Liver (tissue), 9 donors: Measurements from ENCODE around the gene GANC. TPM values are rescaled to one million over a fixed set of nuclear protein-coding genes. Genes with fewer than 3 reads are reported as not detected.

Source experiments
- DNase-seq: peaks from one replicate; pipeline ENCODE4 v3.0.0-alpha.2; 2017; ENCODE audit warnings: low spot score
- H3K27ac ChIP-seq, 2 donors: one replicate each; pipeline ENCODE4 v1.7.0; 2013; ENCODE audit warnings: inconsistent platforms in 2 of 2, low read length in 2 of 2, control low read depth in 1 of 2, low read depth in 1 of 2, mild to moderate bottlenecking in 1 of 2
- H3K27me3 ChIP-seq, 4 donors: one replicate each; pipeline versions ENCODE4 v1.6.1 to v1.7.0; 2013; ENCODE audit warnings: low read length in 3 of 4, inconsistent platforms in 1 of 4, mild to moderate bottlenecking in 1 of 4, moderate library complexity in 1 of 4; ENCODE audit not compliant: control insufficient read depth in 4 of 4, insufficient read depth in 4 of 4
- H3K36me3 ChIP-seq, 4 donors: one replicate each; pipeline versions ENCODE4 v1.6.1 to v1.7.0; 2013; ENCODE audit warnings: low read length in 3 of 4, mild to moderate bottlenecking in 3 of 4, low read depth in 1 of 4, moderate library complexity in 1 of 4; ENCODE audit not compliant: control insufficient read depth in 4 of 4, insufficient read depth in 3 of 4
- H3K4me1 ChIP-seq, 4 donors: one replicate each; pipeline versions ENCODE4 v1.6.1 to v1.7.0; 2013; ENCODE audit warnings: low read length in 3 of 4, mild to moderate bottlenecking in 3 of 4, moderate library complexity in 1 of 4; ENCODE audit not compliant: control insufficient read depth in 4 of 4, insufficient read depth in 4 of 4
- H3K4me3 ChIP-seq, 3 donors: one replicate each; pipeline versions ENCODE4 v1.6.1 to v1.7.0; 2013; ENCODE audit warnings: low read length in 3 of 3, control low read depth in 1 of 3, low read depth in 1 of 3, mild to moderate bottlenecking in 1 of 3
- H3K9ac ChIP-seq, 2 donors: one replicate each; pipeline ENCODE4 v1.7.0; 2013; ENCODE audit warnings: low read length in 2 of 2, mild to moderate bottlenecking in 2 of 2, moderate library complexity in 2 of 2, control low read depth in 1 of 2, low read depth in 1 of 2
- H3K9me3 ChIP-seq, 4 donors: one replicate each; pipeline versions ENCODE4 v1.6.1 to v1.7.0; 2013; ENCODE audit warnings: low read length in 3 of 4; ENCODE audit not compliant: control insufficient read depth in 4 of 4
- ATF3 ChIP-seq: IDR thresholded peaks from 2 replicates; pipeline ENCODE4 v1.6.1; 2016; ENCODE audit warnings: antibody characterized with exemption
- EGR1 ChIP-seq, 2 donors: IDR thresholded peaks; 2 replicates each; pipeline ENCODE4 v1.6.1; 2016 to 2018; ENCODE audit warnings: antibody characterized with exemption in 2 of 2, low read depth in 2 of 2
- HNF4G ChIP-seq: IDR thresholded peaks from 2 replicates; pipeline ENCODE4 v1.6.1; 2016; ENCODE audit warnings: antibody characterized with exemption
- JUND ChIP-seq, 2 donors: IDR thresholded peaks; 2 replicates each; pipeline ENCODE4 v1.6.1; 2016; ENCODE audit warnings: antibody characterized with exemption in 2 of 2
- NR2F2 ChIP-seq: IDR thresholded peaks from 2 replicates; pipeline ENCODE4 v1.6.1; 2016; ENCODE audit warnings: antibody characterized with exemption
- REST ChIP-seq: IDR thresholded peaks from 2 replicates; pipeline ENCODE4 v1.6.1; 2016; ENCODE audit warnings: antibody characterized with exemption, mild to moderate bottlenecking
- TAF1 ChIP-seq: conservative IDR thresholded peaks from 2 replicates; pipeline ENCODE4 v1.6.1; 2016; ENCODE audit warnings: antibody characterized with exemption, mild to moderate bottlenecking
- YY1 ChIP-seq: IDR thresholded peaks from 2 replicates; pipeline ENCODE4 v1.6.1; 2016; ENCODE audit warnings: antibody characterized with exemption, mild to moderate bottlenecking
- ZBTB33 ChIP-seq: IDR thresholded peaks from 2 replicates; pipeline ENCODE4 v1.6.1; 2016; ENCODE audit warnings: antibody characterized with exemption
- WGBS: extraction: QIAGEN DNeasy Blood & Tissue Kit; methylation state at CpG from one replicate; pipeline ENCODE4 v1.1.7; 2013; 5-methylcytosine and 5-hydroxymethylcytosine counted together
- polyA plus RNA-seq, 2 donors: library from polyadenylated mRNA; stranded (reverse) in 1 of 2; unstranded in 1 of 2; fragments of 200-250 nt in 1 of 2; fragments of >200 nt in 1 of 2; fragmentation: Nextera tagmentation in 1 of 2; extraction: Ambion mirVana in 1 of 2; gene quantifications; one replicate each; pipeline versions ENCODE4 v1.2.1 to v1.2.3, GENCODE V29; 2013 to 2015
- total RNA-seq, 2 donors: library from RNA; depleted of rRNA; stranded (reverse); fragments of >200 nt; gene quantifications; one replicate each; pipeline ENCODE4 v1.2.3, GENCODE V29; 2014
- donor health status: healthy.
- donor health status: healthy.
- donor health status: healthy.
- donor health status: healthy.
- donor health status: healthy.

The GANC gene
- total and polyA plus RNA-seq, 4 donors, result 4.8 to 28.9 (median 10.9) TPM

GRCh38 chr15:42392309-42393024 lies 119.5 kb downstream of the GANC start:
- DNase-seq, result peak; percentile 69
- no peaks in the 10 kb centered on the region for H3K4me1 ChIP-seq
- H3K9ac ChIP-seq, result no peak overlapping the region
- peaks cover 0 to 14% (median 6%) of the 10 kb centered on the region in 4 donors for H3K36me3 ChIP-seq
- 82% methylated on average over 11 of the region's 11 CpGs for WGBS
- TF ChIP-seq HNF4G (no peak), ZBTB33 (no peak), ATF3 (no peak), JUND (IDR thresholded peaks at IDR 0.05) (no peak), YY1 (no peak)
- H3K27ac ChIP-seq, result no peak overlapping the region
- no peaks in the 10 kb centered on the region for H3K9me3 ChIP-seq
- no peak overlapping the region for H3K4me3 ChIP-seq
- H3K27me3 ChIP-seq, result no peaks in the 10 kb centered on the region

GRCh38 chr15:42394106-42394505 lies 121.1 kb downstream of the GANC start:
- no peak overlapping the region for H3K9ac ChIP-seq
- 90% methylated on average over 13 of the region's 13 CpGs for WGBS
- H3K4me3 ChIP-seq, result no peak overlapping the region
- no peaks in the 10 kb centered on the region for H3K27me3 ChIP-seq
- no peaks in the 10 kb centered on the region for H3K4me1 ChIP-seq
- H3K9me3 ChIP-seq, result no peaks in the 10 kb centered on the region
- peaks cover 0 to 12% (median 6%) of the 10 kb centered on the region in 4 donors for H3K36me3 ChIP-seq
- TF ChIP-seq TAF1 (no peak), NR2F2 (no peak), ZBTB33 (no peak), REST (no peak), EGR1 (IDR thresholded peaks at IDR 0.05; ENCODE audit: low read depth in 2 of 2) (no peak), ATF3 (no peak)
- DNase-seq, result no peak
- H3K27ac ChIP-seq, result no peak overlapping the region
